Mucosa of stomach (tissue), 1 donor: ENCODE data around the gene MOB2.

Experiments used
- H3K27me3 ChIP-seq: one replicate; pipeline ENCODE4 v1.7.0; 2013; ENCODE audit warnings: mild to moderate bottlenecking, low read length; ENCODE audit not compliant: control insufficient read depth, insufficient read depth
- H3K36me3 ChIP-seq: one replicate; pipeline ENCODE4 v1.7.0; 2013; ENCODE audit warnings: low read length; ENCODE audit not compliant: control insufficient read depth, insufficient read depth
- H3K4me1 ChIP-seq: one replicate; pipeline ENCODE4 v1.7.0; 2013; ENCODE audit warnings: mild to moderate bottlenecking, low read length; ENCODE audit not compliant: control insufficient read depth, insufficient read depth
- H3K4me3 ChIP-seq: one replicate; pipeline ENCODE4 v1.7.0; 2013; ENCODE audit warnings: low read length
- H3K9ac ChIP-seq: one replicate; pipeline ENCODE4 v1.7.0; 2013; ENCODE audit warnings: mild to moderate bottlenecking, low read length, moderate library complexity
- H3K9me3 ChIP-seq: one replicate; pipeline ENCODE4 v1.7.0; 2013; ENCODE audit warnings: mild to moderate bottlenecking, low read length, moderate library complexity; ENCODE audit not compliant: control insufficient read depth
- donor health status: Pancreatic carcinoma.

Gene MOB2

DNA sequence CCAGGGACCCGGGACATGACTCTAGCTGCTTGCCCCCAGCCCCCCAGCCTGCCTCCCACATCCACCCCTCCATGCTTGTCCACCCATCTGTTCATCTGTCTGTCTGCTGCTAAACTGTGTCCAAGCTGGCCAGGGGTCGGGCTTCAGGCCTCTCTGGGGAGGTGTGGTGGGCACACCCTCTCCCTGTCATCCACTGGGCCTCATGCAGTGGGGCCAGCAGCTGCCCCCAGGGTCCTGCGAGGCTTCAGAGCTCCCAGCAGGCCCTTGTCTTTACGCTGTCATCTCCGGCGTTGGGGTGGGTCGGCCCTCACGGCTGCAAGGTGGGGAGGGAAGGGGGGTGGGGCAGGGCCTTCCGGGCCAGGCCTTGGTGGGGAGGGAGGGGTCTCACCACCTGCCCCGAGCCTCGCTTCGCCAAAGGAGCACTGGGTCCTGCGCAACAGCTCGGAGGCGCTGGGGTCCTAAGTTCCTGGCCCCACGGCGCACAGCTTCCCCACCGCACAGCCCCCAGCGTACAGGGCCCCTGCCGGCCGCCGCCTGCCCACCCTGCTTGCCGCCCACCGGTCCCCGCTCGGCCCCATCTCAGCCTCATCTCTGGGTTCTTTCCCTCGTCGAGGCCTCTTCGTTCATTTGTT lies 26.7 kb downstream of the MOB2 start:
- Histone ChIP-seq H3K36me3 (no peaks in the 10 kb centered on the region), H3K9me3 (no peaks in the 10 kb centered on the region), H3K27me3 (peaks cover 3% of the 10 kb centered on the region), H3K4me3 (no peak overlapping the region), H3K9ac (no peak overlapping the region), H3K4me1 (peaks cover 18% of the 10 kb centered on the region)

DNA sequence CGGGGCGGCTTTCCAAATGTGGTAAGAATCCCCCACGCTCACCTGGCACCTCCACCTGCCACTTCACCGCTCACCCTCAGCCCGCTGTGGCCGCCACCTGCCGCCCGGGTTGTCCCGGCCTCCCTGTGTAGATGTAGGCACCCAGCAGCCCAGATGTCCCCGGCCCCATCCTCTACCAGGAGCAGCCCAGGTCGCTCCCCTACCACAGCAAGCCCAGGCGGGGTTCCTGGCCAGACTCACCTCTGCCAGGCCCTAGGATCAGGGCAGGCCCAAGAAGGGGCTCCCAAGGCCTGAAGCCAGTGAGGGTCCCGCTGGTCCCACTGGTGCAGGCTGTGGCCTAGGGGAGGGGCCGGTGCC lies 27.4 kb downstream of the MOB2 start:
- Histone ChIP-seq H3K4me1 (peaks cover 18% of the 10 kb centered on the region), H3K27me3 (peaks cover 3% of the 10 kb centered on the region), H3K9me3 (no peaks in the 10 kb centered on the region), H3K36me3 (no peaks in the 10 kb centered on the region), H3K4me3 (no peak overlapping the region), H3K9ac (no peak overlapping the region)

DNA sequence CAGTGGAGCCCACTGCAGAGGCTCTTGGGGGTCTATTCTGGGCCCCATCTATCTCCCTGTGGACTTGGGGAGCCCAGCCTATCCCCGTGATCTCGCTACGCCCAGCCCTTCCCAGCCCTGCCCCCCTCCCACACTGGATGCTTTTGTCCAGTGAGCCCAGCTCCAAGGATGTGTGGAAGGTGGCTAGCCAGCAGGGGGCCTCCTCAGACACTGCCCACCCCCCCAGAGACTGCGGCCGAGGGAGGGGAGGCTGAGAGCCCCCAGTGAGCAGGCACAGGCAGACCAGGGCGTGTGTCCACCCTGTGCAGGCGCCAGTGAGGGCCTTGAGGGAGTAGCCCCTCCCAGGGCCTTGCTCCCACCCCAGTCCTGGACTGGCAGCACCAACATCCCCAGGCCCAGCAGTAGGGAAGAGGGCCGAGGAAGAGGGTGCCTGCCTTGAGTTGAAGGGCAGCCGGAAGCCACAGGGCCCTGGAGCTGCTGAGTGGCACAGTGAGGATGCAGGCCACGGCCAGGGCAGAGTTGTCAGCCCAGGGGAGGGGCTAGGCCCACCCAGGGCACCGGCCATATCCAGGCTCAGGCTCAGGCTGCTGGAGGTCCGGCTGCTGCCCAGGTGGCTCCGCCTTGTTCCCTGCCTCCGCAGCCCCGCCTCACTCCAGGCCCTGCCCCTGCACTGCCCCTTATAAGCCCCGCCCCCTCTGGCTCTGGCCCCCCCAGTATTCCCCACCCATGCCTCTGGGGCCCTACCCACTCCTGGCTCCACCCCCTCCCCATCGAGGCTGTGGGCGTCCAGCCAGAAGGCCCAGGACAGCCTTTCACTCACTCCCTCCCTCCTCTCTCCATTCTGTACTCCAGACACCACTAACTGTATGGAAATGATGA lies 28.0 kb downstream of the MOB2 start:
- peaks cover 18% of the 10 kb centered on the region for H3K4me1 ChIP-seq
- peaks cover 7% of the 10 kb centered on the region for H3K27me3 ChIP-seq
- no peak overlapping the region for H3K9ac ChIP-seq
- H3K36me3 ChIP-seq = no peaks in the 10 kb centered on the region
- no peaks in the 10 kb centered on the region for H3K9me3 ChIP-seq
- no peak overlapping the region for H3K4me3 ChIP-seq

DNA sequence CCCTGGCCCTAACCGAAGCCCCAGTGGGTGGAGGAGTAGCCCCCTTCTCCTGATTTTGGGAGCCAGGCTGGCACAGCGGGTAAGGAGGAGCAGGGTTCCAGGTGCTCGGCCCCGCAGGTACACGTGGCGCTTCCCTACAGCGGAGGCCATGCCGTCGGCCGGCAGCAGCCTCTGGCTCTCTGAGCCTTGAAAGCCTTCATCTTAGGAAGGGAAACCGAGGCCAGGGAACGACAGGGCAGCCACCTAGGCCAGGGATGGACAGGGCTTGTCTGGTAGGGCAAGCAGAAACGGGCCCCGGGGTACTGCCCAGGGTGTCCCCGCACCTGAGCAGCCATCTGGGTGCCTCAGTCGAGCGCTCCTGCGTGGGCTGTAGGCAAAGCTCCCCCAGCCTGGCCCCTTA lies 28.7 kb downstream of the MOB2 start:
- Histone ChIP-seq H3K4me3 (no peak overlapping the region), H3K9ac (no peak overlapping the region), H3K27me3 (peaks cover 13% of the 10 kb centered on the region), H3K36me3 (no peaks in the 10 kb centered on the region), H3K4me1 (peaks cover 18% of the 10 kb centered on the region), H3K9me3 (no peaks in the 10 kb centered on the region)

DNA sequence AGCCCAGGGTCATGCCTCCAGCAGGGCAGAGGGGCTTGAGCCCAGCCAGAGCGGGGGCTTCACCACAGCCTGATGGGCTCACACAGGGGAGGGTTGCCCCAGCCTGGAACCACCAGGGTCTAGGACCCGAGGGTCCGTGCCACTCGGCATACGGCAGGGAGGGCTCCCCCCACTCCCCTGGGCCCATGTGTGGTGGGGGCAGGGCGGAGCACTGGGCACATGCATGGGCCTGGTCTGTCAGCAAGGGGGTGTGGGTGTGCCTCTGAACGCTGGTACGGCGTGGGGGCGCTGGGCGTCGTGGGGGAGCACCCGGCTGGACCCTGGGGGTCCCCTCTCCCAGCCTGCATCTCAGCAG lies 29.3 kb downstream of the MOB2 start:
- peaks cover 18% of the 10 kb centered on the region for H3K4me1 ChIP-seq
- no peaks in the 10 kb centered on the region for H3K36me3 ChIP-seq

DNA sequence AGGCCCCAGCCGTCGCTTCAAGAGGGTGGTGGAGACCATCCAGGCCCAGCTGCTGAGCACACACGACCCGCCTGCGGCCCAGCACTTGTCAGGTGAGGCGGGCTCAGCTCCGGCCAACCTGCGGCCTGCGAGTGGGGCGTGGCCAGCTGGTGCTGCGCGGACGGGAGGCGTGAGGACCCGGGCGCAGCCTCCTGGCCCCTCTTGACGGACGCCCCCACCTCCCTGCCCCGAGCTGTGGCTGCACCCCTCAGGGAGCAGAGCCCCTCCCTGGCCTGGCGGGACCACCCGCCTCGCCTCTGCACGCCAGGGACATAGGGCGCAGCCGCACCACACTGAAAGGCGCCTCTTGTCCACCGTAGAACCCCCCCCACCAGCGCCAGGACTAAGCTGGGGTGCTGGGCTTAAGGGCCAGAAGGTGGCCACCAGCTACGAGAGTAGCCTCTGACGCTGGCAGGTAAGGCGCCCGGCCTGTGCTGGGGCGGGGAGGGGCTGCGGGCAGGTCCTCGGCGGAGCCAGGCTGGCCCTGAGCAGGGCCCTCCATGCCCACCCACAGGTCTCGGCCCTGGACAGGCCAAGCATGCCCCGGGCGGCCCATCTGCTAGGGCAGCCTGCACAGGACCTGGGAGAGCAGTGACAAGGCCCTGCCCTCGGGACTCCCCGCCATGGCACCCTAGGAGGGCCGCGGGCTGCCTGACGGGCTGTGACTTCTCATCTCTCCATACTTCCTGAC lies 29.8 kb downstream of the MOB2 start:
- peaks cover 16% of the 10 kb centered on the region for H3K27me3 ChIP-seq
- H3K9me3 ChIP-seq = no peaks in the 10 kb centered on the region
- no peak overlapping the region for H3K4me3 ChIP-seq
- no peak overlapping the region for H3K9ac ChIP-seq
- H3K36me3 ChIP-seq = no peaks in the 10 kb centered on the region
- H3K4me1 ChIP-seq = peaks cover 18% of the 10 kb centered on the region

More for the DNA sequence above, 29.3 kb downstream of the MOB2 start:
- Histone ChIP-seq H3K9ac (no peak overlapping the region), H3K4me3 (no peak overlapping the region), H3K27me3 (peaks cover 16% of the 10 kb centered on the region), H3K9me3 (no peaks in the 10 kb centered on the region)

DNA sequence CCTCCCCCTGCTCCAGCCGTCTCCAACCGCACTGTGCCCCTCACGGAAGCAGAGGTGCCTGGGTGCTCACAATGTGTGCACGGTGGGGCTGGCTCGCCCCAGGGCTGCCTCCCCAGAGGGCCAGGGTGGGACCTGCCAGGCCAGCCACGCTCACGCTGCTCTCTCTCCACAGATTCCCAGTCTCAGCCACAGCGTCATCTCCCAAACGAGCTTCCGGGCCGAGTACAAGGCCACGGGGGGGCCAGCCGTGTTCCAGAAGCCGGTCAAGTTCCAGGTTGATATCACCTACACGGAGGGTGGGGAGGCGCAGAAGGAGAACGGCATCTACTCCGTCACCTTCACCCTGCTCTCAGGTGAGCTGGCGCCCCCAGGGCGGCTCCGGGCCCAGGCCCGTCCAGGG lies 30.4 kb downstream of the MOB2 start:
- Histone ChIP-seq H3K4me1 (peaks cover 18% of the 10 kb centered on the region), H3K4me3 (no peak overlapping the region), H3K9me3 (no peaks in the 10 kb centered on the region), H3K9ac (no peak overlapping the region), H3K27me3 (peaks cover 16% of the 10 kb centered on the region), H3K36me3 (no peaks in the 10 kb centered on the region)

DNA sequence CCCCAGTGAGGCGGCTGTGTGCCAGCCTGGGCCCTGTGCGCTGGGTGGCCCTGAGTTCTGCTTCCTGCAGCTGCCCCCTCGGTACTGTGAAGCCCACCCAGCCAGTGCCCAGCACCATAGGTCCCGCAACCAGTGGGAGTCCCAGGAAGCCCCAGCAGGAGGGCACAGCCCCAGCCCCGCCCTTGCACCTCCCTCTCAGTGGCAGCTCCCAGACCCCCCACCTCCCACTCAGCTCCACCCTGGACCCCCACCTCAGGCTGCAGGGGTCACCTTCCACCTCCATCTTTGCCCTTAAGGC lies 30.9 kb downstream of the MOB2 start:
- H3K4me3 ChIP-seq = no peak overlapping the region
- H3K9me3 ChIP-seq = no peaks in the 10 kb centered on the region
- peaks cover 18% of the 10 kb centered on the region for H3K4me1 ChIP-seq
- H3K9ac ChIP-seq = no peak overlapping the region
- peaks cover 18% of the 10 kb centered on the region for H3K27me3 ChIP-seq
- H3K36me3 ChIP-seq = no peaks in the 10 kb centered on the region

DNA sequence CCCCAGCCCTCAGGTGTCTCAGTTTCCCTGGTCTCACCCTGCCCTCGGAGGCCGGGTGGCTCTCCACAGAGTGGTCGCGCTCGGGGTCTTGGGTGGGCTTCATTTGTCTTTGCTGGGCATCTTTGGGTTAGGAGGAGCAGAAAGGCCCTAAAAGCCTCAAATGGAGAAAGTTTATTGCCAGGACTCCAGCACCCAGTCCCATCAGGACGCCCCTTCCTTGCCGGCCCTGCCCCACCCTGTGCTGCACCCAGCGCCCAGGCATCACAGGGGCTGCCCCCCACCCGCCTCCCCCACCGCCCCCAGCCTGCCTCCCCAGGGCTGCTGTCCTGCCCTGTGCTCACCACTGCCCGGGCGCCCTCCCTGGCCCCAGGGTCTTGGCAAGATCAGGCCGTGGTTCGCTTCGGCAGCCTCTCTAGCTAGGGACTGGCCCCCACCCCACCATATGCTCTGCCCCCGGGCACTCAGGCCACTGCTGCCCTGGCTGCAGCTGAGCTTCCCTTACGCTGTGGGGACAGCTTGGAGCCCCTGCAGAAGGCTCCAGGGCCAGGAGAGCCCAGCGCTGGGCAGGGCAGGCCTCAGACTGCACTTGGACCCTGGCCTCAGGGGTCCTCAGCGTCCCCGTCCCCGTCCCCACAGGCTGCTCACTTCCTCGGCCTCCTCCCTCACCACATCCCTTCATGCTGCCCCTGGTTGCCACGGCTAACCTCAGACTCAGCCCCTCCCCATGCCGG lies 31.4 kb downstream of the MOB2 start:
- H3K36me3 ChIP-seq = no peaks in the 10 kb centered on the region
- peaks cover 21% of the 10 kb centered on the region for H3K4me1 ChIP-seq
- H3K9me3 ChIP-seq = no peaks in the 10 kb centered on the region
- no peak overlapping the region for H3K4me3 ChIP-seq
- H3K9ac ChIP-seq = no peak overlapping the region
- peaks cover 21% of the 10 kb centered on the region for H3K27me3 ChIP-seq

DNA sequence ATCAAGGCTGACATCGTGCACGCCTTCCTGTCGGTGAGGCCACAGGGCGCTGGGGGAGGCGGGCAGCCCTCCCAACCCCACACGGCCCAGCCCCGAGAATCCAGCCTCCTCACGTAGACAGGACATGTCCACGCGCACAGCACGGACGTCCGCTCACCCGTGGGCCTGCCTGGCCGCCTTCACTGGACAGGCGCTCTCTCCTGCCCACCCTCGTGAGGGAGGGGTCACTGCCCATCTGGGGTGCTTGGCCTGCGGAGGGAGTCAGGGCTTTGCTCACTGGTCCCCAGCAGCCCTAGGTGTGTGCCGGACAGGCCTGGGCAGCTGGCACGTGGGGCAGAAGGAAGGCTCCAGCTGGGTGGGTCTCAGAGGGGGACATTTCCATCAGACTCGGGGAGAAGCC lies 32.0 kb downstream of the MOB2 start:
- Histone ChIP-seq H3K9me3 (no peaks in the 10 kb centered on the region), H3K4me3 (no peak overlapping the region), H3K27me3 (peaks cover 22% of the 10 kb centered on the region), H3K9ac (no peak overlapping the region), H3K4me1 (peaks cover 23% of the 10 kb centered on the region), H3K36me3 (no peaks in the 10 kb centered on the region)

DNA sequence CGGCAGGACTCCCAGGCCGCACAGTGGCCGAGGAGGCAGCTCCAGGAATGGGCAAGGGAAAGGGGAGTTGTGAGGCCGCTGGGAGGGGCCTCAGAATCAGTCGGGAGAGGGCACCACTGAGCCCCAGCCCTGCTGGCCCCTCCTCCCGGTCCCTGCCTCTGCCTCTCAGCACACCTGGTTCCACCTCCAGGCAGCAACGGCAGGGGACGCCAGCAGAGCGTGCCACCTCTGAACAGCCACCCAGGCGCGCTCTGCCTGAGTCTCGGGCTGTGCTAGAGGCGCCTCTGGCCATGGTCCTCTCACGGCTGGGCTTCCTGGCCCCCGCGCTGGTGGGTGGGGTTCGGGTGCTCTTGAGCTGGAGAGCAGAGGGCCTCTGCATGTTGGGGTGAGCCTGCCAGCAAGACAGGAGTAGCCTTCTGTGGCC lies 33.0 kb downstream of the MOB2 start:
- no peaks in the 10 kb centered on the region for H3K36me3 ChIP-seq
- H3K4me3 ChIP-seq = no peak overlapping the region
- peaks cover 19% of the 10 kb centered on the region for H3K4me1 ChIP-seq
- no peaks in the 10 kb centered on the region for H3K9me3 ChIP-seq
- H3K9ac ChIP-seq = no peak overlapping the region
- H3K27me3 ChIP-seq = peaks cover 26% of the 10 kb centered on the region

DNA sequence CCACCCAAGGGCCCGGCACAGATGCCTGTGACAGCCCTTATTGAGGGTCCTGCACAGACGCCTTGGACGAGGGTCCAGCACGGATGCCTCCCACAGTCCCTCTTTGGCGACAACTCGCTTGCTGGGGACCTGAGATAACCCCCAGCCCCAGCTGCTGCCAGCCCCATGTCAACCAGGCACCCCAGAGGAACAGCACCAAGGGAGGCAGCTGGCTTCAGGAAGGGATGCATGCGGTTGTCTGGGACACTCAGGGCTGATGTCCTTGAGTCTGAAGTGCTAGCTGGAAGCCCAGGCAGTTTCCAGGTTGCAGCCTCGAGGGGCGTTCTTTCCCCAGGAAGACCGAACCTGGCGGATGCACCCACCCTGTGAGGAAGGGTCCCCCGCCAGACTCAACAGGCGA lies 33.8 kb downstream of the MOB2 start:
- Histone ChIP-seq H3K27me3 (peaks cover 29% of the 10 kb centered on the region), H3K4me1 (peaks cover 17% of the 10 kb centered on the region), H3K9ac (no peak overlapping the region), H3K4me3 (no peak overlapping the region), H3K36me3 (no peaks in the 10 kb centered on the region), H3K9me3 (no peaks in the 10 kb centered on the region)
